ELF-1 (cell line): ENCODE measurements around the gene MYOZ3.
A peak's percentile ranks its signal among the peaks of the same experiment; 100 is the strongest.

ENCODE experiments used
- DNase-seq: peaks from one replicate; pipeline ENCODE4 v3.0.0-alpha.2; 2016; ENCODE audit warnings: low read depth, low spot score

MYOZ3 gene

GRCh38 chr5:150642991-150643710 lies 17.9 kb upstream of the MYOZ3 start:
- peak; percentile 68 for DNase-seq

- peak; percentile 83 for DNase-seq
Observed at GRCh38 chr5:150644058-150644457, 17.0 kb upstream of the MYOZ3 start.

- no peak for DNase-seq
Observed at GRCh38 chr5:150644514-150644913, 16.5 kb upstream of the MYOZ3 start.

GRCh38 chr5:150645070-150645700 lies 15.9 kb upstream of the MYOZ3 start:
- DNase-seq = peak; percentile 62

GRCh38 chr5:150647275-150648251 lies 13.5 kb upstream of the MYOZ3 start:
- DNase-seq = peak; percentile 73

- no peak for DNase-seq
Observed at GRCh38 chr5:150648294-150649107, 12.6 kb upstream of the MYOZ3 start.

GRCh38 chr5:150649108-150650020 lies 11.7 kb upstream of the MYOZ3 start:
- DNase-seq = no peak

- DNase-seq = no peak
Observed at GRCh38 chr5:150650021-150651006, 10.7 kb upstream of the MYOZ3 start.

- DNase-seq = no peak
Observed at GRCh38 chr5:150651382-150651781, 9.7 kb upstream of the MYOZ3 start.

- DNase-seq = peak; percentile 1
Observed at GRCh38 chr5:150651924-150652671, 9.0 kb upstream of the MYOZ3 start.

GRCh38 chr5:150653145-150653761 lies 7.8 kb upstream of the MYOZ3 start:
- DNase-seq = no peak

GRCh38 chr5:150653762-150654556 lies 7.1 kb upstream of the MYOZ3 start:
- DNase-seq = no peak

- no peak for DNase-seq
Observed at GRCh38 chr5:150655221-150655620, 5.8 kb upstream of the MYOZ3 start.

- DNase-seq = peak; percentile 90
Observed at GRCh38 chr5:150656191-150657132, 4.6 kb upstream of the MYOZ3 start.

GRCh38 chr5:150658121-150658520 lies 2.9 kb upstream of the MYOZ3 start:
- no peak for DNase-seq

GRCh38 chr5:150658699-150659265 lies 2.3 kb upstream of the MYOZ3 start:
- no peak for DNase-seq
